NCI-H2107 treated with DMSO at 0.1 percent for 48 hours (cell line): ENCODE measurements around the gene GJA1.
"Not testable (repeated sequence)": the region's sequence is repeated elsewhere in the genome, so short reads cannot be mapped to it uniquely, and the experiment has no call there.

ENCODE experiments used
- DNase-seq: peaks from one replicate; lab custom pipeline; 2025; ENCODE audit not compliant: unreplicated experiment; lab: John Stamatoyannopoulos, UW

GJA1 gene

DNA sequence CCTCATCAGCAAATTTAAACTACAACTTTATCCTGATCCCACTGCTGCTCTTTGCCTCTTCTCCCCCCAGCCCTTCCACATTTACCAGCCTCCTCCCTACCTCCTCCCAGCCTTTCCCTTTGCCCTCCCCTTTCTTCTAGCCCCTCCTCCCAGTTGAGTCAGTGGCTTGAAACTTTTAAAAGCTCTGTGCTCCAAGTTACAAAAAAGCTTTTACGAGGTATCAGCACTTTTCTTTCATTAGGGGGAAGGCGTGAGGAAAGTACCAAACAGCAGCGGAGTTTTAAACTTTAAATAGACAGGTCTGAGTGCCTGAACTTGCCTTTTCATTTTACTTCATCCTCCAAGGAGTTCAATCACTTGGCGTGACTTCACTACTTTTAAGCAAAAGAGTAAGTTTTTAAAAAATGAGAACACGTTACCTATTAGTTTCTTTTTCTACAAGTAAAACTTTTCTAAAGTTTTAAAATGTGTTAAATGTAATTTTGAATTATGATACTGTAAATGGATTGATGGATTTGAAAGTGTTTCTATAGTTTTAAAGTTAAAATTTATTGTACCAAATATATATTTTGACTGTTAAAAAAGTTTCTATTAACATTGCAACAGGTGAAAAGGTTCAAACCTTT lies at the start of gene GJA1:
Gene GJA1, plus strand, starts transcription at position 203 of the 626 bp plus-strand sequence. CDS start 11,202 bp downstream, outside the sequence.
- DNase-seq, result no peak

GRCh38 chr6:121386551-121386950 lies 48.9 kb upstream of the GJA1 start:
- not testable (repeated sequence) for DNase-seq

DNA sequence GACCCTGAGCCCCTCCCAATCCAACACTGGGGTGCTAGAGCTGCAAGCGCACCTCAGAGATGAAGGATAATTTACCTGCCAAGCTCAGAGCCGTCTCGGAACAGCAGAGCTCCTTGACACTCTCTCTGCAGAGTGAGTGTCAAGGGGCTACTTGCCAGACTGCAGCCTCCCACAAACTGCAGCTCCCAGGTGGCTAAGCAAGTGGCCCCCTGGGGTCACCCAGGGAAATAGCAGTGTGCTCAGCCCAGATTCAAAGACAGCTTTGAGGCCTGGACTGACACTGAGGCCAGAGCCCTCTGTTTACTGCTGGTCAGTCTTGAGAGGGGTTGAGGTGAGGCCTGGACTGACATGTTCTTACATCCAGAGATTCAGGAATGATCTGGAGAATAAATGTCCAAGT lies 46.0 kb upstream of the GJA1 start:
- no peak for DNase-seq

DNA sequence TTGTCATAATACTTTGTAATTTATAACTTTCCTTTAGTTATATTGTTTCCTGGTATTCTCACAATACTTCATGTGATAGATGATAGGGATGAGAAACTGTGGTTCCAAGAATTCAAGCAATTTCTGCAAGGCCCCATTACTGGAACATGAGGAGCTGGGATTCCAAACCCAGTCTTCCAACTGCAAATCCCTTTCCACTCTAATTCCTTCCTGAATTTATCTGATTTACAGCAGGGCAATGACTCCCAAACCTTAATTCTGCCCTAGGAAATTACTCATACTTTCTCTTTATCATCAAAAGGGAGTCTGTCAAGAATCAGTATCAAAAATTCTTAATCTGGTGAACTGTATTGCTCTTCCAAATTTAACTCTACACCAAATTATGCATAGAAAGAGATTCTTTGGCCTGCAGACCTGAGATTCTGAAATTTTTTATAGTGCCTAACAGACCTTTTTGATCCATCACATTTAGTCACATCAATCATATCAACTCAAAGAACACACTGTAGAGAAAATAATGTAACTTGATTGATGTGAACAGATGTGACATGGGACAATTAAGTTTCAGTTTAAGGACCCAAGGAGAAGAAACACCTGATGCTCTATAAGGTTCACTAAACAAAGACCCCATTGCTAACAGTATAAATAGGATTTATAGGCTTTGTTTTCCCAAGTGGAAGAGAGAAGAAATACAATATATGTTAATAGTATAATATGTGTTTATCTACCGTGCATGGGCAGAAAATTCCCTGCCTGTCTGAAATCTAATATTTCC lies 41.5 kb upstream of the GJA1 start:
- DNase-seq, result no peak

- DNase-seq, result no peak
Measured at GRCh38 chr6:121395736-121396135, 39.7 kb upstream of the GJA1 start.

DNA sequence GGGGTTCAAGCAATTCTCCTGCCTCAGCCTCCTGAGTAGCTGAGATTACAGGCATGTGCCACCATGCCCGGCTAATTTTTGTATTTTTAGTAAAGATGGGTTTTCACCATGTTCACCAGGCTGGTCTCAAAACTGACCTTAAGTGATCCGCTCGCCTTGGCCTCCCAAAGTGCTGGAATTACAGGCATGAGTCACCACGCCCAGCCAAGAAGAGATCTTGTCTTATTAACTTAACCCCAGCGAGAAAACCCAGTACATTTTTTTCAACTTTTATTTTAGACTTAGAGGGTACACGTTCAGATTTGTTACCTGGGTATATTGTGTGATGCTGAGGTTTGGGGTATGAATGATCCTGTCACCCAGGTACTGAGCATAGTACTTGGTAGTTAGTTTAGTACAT lies 38.3 kb upstream of the GJA1 start:
- not testable (repeated sequence) for DNase-seq

- no peak for DNase-seq
Measured at GRCh38 chr6:121398127-121398526, 37.3 kb upstream of the GJA1 start.

GRCh38 chr6:121399966-121400365 lies 35.5 kb upstream of the GJA1 start:
- no peak for DNase-seq

DNA sequence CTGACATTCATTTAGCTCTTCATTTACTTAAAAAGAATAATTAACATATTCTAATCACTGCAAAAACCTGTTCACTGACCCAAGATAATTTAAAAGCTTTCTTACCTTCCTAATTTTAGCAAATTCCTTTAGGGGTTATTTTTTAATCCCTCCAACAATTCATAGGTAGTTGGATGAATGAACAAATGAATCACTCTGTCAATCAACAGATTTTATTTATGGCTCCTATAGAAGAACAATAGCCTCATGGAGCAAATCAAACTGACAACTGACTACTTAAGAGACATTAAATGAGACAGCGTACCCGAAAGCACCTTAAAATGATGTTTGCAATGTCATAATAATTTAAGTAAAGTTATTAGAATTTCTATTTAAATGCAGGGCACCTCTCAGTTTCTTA lies 31.5 kb upstream of the GJA1 start:
- no peak for DNase-seq

GRCh38 chr6:121405306-121405705 lies 30.1 kb upstream of the GJA1 start:
- DNase-seq, result no peak

DNA sequence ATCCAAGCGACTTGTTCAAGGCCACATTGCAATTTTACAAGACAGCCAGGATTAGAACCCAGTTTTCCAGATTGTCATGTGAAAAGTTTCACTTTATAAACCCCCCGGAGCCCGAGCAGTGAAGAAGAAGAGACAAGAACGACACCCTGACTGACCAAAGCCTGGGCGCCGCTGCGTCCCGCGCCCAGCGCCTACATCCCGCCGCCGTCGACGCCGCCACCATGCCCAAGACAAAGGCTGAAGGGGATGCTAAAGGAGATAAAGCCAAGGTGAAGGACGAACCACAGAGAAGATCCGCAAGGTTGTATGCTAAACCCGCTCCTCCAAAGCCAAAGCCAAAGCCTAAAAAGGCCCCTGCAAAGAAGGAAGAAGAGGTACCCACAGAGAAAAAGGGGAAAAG lies 27.1 kb upstream of the GJA1 start:
- no peak for DNase-seq

GRCh38 chr6:121413879-121414278 lies 21.6 kb upstream of the GJA1 start:
- DNase-seq, result no peak

GRCh38 chr6:121418346-121418745 lies 17.1 kb upstream of the GJA1 start:
- DNase-seq, result no peak

GRCh38 chr6:121426686-121427085 lies 8.8 kb upstream of the GJA1 start:
- DNase-seq, result peak; percentile 10

DNA sequence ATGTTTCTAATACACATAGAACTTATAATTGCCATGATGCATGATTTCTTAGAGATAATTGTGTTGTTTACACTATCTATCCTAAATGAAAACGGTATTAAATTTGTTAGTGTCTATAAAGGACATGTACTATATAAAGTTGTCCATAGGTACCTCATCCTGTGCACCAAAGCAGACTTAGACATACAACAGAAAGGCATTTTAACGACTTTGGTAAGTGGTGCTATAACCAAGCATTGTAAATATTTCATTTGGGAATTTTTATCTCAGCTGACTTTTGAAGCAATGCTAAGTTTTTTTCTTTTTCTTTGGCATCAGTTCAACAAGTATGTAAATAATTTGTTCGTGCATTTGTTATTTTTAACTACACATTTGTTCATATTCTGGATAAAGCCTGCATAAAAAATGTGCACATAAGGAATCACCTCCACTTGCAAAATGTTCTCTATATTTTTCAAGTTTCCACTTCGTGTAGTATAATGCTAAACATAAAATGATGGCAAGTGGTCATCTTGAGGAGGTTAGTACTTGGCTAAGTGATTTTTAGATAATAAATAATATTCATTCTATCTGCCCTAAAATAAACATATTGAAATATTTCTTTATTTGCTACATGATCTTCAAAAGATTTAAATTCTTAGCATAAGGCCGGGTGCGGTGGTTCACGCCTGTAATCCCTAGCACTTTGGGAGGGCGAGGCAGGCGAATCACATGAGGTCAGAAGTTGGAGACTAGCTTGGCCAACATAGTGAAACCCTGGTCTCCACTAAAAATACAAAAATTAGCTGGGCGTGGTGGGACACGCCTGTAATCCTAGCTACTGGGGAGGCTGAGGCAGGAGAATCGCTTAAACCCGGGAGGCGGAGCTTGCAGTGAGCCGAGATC lies 6.3 kb upstream of the GJA1 start:
- no peak for DNase-seq

DNA sequence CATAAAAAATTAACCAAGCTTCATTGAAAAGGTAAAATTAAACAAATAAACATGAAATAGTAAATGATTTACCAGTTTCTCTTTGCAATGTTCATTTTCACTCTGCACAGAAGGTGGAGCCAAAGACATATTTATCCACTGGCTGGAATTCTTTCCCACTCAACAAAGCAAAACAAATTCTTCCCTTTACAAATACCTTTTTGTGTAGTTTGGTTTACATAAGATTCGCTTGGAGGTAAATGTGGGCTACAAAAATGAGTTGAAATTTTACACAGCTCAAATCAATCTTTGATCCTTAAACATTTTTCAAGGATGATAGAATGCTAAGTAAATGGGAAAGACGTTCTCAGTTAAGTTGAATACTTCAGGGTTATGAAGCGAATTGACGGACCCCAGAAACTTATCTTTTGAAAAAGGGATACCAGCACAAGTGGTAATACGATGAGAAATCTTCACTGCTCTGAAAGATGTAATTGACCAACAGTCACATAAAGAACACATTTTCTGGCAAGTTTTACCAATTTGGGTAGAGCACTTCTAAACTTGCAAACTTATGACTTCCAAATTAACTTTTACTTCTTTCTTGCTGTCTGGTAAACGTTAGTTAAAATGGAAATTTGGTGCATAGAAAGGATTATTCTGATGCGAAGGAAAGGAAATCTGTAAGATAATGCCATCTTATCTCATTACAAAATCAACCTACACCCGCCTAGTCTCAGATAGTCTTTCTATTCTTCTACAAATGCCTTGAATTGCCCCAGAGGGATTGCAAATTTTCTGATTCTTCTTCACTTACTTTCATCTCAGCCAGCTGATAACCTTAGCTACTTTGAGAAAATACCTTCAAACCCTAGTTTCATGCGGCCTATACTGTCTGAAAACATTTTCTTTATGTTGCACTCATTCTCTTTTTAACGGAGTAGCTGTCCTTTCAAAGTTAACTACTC lies 4.7 kb upstream of the GJA1 start:
- peak; percentile 8 for DNase-seq

DNA sequence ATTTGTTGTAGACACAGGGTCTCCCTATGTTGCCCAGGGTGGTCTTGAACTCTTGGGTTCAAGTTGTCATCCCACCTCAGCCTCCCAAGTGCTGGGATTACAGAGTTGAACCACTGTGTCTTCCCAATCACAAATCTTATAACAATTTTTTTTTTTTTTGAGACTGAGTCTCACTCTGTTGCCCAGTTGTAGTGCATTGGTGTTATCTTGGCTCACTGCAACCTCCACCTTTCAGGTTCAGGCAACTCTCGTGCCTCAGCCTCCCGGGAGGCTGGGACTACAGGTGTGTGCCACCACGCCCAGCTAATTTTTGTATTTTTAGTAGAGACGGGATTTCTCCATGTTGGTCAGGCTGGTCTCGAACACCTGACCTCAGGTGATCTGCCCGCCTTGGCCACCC lies 3.7 kb upstream of the GJA1 start:
- not testable (repeated sequence) for DNase-seq

DNA sequence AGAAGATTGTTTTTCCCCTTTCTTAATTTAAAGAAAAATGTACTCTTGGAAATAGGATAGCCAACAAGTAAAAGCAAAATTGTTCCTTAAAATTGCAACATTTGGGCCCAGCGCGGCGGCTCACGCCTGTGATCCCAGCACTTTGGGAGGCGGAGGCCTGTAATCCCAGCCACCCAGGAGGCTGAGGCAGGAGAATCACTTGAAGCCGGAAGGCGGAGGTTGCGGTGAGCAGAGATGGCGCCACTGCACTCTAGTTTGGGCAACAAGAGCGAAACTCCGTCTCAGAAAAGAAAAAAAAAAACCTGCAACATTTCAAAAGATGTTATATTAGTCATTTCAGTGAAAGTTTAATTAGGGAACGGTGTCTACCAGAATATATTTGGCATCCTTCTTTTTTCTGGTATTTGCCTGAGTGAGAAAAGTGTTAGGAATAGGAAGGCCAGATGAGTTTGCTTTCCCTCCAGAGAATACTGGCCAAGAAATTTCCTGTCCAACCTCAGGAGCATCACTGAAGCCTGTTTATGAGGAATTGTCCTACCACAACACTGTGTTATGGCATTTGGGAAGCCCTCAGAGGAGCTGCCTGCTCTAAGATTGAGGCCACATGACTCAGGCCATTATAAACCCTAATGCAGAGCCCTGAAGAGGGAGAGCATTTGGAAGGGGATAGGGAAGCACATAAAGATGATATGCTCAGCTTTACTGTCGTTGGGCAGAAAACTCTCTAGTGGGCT lies 1.2 kb upstream of the GJA1 start:
- DNase-seq, result no peak

- DNase-seq, result no peak
Measured at GRCh38 chr6:121436274-121436857, 920 bp downstream of the GJA1 start.
